HCT116 (cell line): ENCODE data around the gene ZBTB38. TPM values are rescaled to one million over a fixed set of nuclear protein-coding genes. Genes with fewer than 3 reads are reported as not detected.

Source experiments
- ATAC-seq: fragments of 200-7000 bp; cut with Tn5 transposase; 2 replicates; pipeline ENCODE4 v1.9.1; 2020; ENCODE audit warnings: mild to moderate bottlenecking, moderate library complexity
- BruUV-seq: library from RNA; stranded (reverse); fragments of 400-500 nt; replicated peaks from 2 replicates; lab custom pipeline; 2021; lab: Mats Ljungman, UMichigan
- CTCF ChIA-PET: fragments of 300-600 bp; sonication (Branson Sonifier 250); formaldehyde crosslinking; loops from one replicate; lab custom pipeline; 2021; ENCODE audit warnings: antibody characterized with exemption; lab: Charles Lee
- POLR2A ChIA-PET: fragments of 300-600, 350-600 bp; sonication (Branson Sonifier 250); formaldehyde crosslinking; loops from one replicate; lab custom pipeline; 2021; ENCODE audit warnings: antibody characterized with exemption; lab: Charles Lee
- RAD21 ChIA-PET, 2 experiments: fragments of 300-600 bp; sonication (Branson Sonifier 250); formaldehyde crosslinking; loops; one replicate each; lab custom pipeline; 2023; ENCODE audit warnings: low total read pairs in 2 of 2; ENCODE audit not compliant: uncharacterized antibody in 2 of 2, unreplicated experiment in 2 of 2, low non-redundant PET in 1 of 2; lab: Charles Lee
- DNase-seq: peaks from one replicate; pipeline ENCODE4 v3.0.0-alpha.2; 2010; ENCODE audit warnings: low read depth, low spot score
- H2AFZ ChIP-seq: fragments of 200-600 bp; shearing (Covaris generic), sonication (generic); 2 replicates; pipeline ENCODE4 v1.6.1; 2017; ENCODE audit warnings: low read depth, mixed run types, mixed read lengths, antibody characterized with exemption, low read length; ENCODE audit not compliant: poor library complexity, severe bottlenecking
- H3K27ac ChIP-seq: 2 replicates; pipeline ENCODE4 v1.5.1; 2012; ENCODE audit warnings: low read depth, low read length
- H3K27me3 ChIP-seq: fragments of 200-600 bp; sonication (generic); 2 replicates; pipeline ENCODE4 v1.6.1; 2016; ENCODE audit warnings: mixed run types, low read length, mixed read lengths; ENCODE audit not compliant: insufficient read depth
- H3K36me3 ChIP-seq, 2 experiments: fragments of 200-500 bp in 1 of 2; fragments of 200-600 bp in 1 of 2; sonication (Bioruptor generic) in 1 of 2; sonication (generic) in 1 of 2; 2 replicates each; pipeline versions ENCODE4 v1.5.1 to v1.6.1; 2014 to 2016; ENCODE audit warnings: low read length in 2 of 2, inconsistent platforms in 1 of 2, mixed read lengths in 1 of 2, mixed run types in 1 of 2; ENCODE audit not compliant: insufficient read depth in 2 of 2, control insufficient read depth in 1 of 2
- H3K4me1 ChIP-seq, 2 experiments: fragments of 200-600 bp in 1 of 2; sonication (generic) in 1 of 2; 2 replicates each; pipeline versions ENCODE4 v1.5.1 to v1.6.1; 2012 to 2017; ENCODE audit warnings: low read length in 2 of 2, inconsistent platforms in 1 of 2, mild to moderate bottlenecking in 1 of 2, mixed read lengths in 1 of 2, mixed run types in 1 of 2, moderate library complexity in 1 of 2; ENCODE audit not compliant: insufficient read depth in 2 of 2, control insufficient read depth in 1 of 2
- H3K4me2 ChIP-seq: fragments of 200-600 bp; sonication (generic); 2 replicates; pipeline ENCODE4 v1.6.1; 2017; ENCODE audit warnings: mixed run types, low read length, mixed read lengths
- H3K4me3 ChIP-seq, 2 experiments: fragments of 200-600 bp in 1 of 2; sonication (generic) in 1 of 2; replicated peaks in 1 of 2; 2 replicates each; pipeline ENCODE4 v1.5.1; 2011 to 2016; ENCODE audit warnings: low read length in 2 of 2, control low read depth in 1 of 2, low read depth in 1 of 2, mild to moderate bottlenecking in 1 of 2, mixed read lengths in 1 of 2, mixed run types in 1 of 2
- H3K79me2 ChIP-seq: fragments of 200-600 bp; sonication (generic); 2 replicates; pipeline ENCODE4 v1.6.1; 2017; ENCODE audit warnings: mild to moderate bottlenecking, mixed run types, low read length, moderate library complexity, mixed read lengths; ENCODE audit not compliant: insufficient read depth
- H3K9ac ChIP-seq: fragments of 200-600 bp; sonication (generic); 2 replicates; pipeline ENCODE4 v1.6.1; 2016; ENCODE audit warnings: low read length, mixed read lengths
- H3K9me2 ChIP-seq: fragments of 200-600 bp; sonication (generic), shearing (Covaris generic); 2 replicates; pipeline ENCODE4 v1.6.1; 2017; ENCODE audit warnings: mixed run types, mild to moderate bottlenecking, moderate library complexity; ENCODE audit not compliant: insufficient read depth
- H3K9me3 ChIP-seq, 2 experiments: fragments of 200-500 bp in 1 of 2; fragments of 200-600 bp in 1 of 2; sonication (Bioruptor generic) in 1 of 2; sonication (generic) in 1 of 2; 2 replicates each; pipeline ENCODE4 v1.6.1; 2014 to 2017; ENCODE audit warnings: low read length in 2 of 2, mixed read lengths in 2 of 2, inconsistent platforms in 1 of 2, low read depth in 1 of 2, mild to moderate bottlenecking in 1 of 2, mixed run types in 1 of 2, moderate library complexity in 1 of 2; ENCODE audit not compliant: control insufficient read depth in 1 of 2, insufficient read depth in 1 of 2
- H4K20me1 ChIP-seq: fragments of 200-600 bp; sonication (generic), shearing (Covaris generic); 2 replicates; pipeline ENCODE4 v1.6.1; 2017; ENCODE audit warnings: mixed run types, mild to moderate bottlenecking, moderate library complexity; ENCODE audit not compliant: insufficient read depth
- EGR1 ChIP-seq: IDR thresholded peaks from 2 replicates; pipeline ENCODE4 v1.6.1; 2012; ENCODE audit warnings: low read depth
- ELF1 ChIP-seq: IDR thresholded peaks from 2 replicates; pipeline ENCODE4 v1.6.1; 2012; ENCODE audit warnings: low read depth, borderline replicate concordance
- EZH2 ChIP-seq: fragments of 200-600 bp; sonication (generic); IDR thresholded peaks from 2 replicates; pipeline ENCODE4 v1.6.1; 2017; ENCODE audit warnings: antibody characterized with exemption, mixed run types
- EZH2phosphoT487 ChIP-seq: fragments of 200-600 bp; IDR thresholded peaks from 2 replicates; pipeline ENCODE4 v1.6.1; 2018; ENCODE audit warnings: antibody characterized with exemption, borderline replicate concordance
- FOSL1 ChIP-seq: IDR thresholded peaks from 2 replicates; pipeline ENCODE4 v1.6.1; 2012; ENCODE audit warnings: low read depth
- JUND ChIP-seq: IDR thresholded peaks from 2 replicates; pipeline ENCODE4 v1.6.1; 2012
- POLR2AphosphoS5 ChIP-seq: IDR thresholded peaks from 2 replicates; pipeline ENCODE4 v1.6.1; 2011; ENCODE audit warnings: mild to moderate bottlenecking, low read depth, low read length, moderate library complexity
- RAD21 ChIP-seq: IDR thresholded peaks from 2 replicates; pipeline ENCODE4 v1.6.1; 2012; ENCODE audit warnings: low read depth, mild to moderate bottlenecking
- SIN3A ChIP-seq: IDR thresholded peaks from 2 replicates; pipeline ENCODE4 v1.6.1; 2012; ENCODE audit warnings: low read depth
- SP1 ChIP-seq: IDR thresholded peaks from 2 replicates; pipeline ENCODE4 v1.6.1; 2012; ENCODE audit warnings: low read depth
- SRF ChIP-seq: IDR thresholded peaks from 2 replicates; pipeline ENCODE4 v1.6.1; 2012; ENCODE audit warnings: low read depth
- TCF7L2 ChIP-seq: IDR thresholded peaks from 2 replicates; pipeline ENCODE4 v1.7.0; 2011; ENCODE audit warnings: borderline replicate concordance, inconsistent platforms; ENCODE audit not compliant: insufficient read depth, insufficient read length; ENCODE audit errors: extremely low read depth
- YY1 ChIP-seq: IDR thresholded peaks from 2 replicates; pipeline ENCODE4 v1.6.1; 2011; ENCODE audit warnings: low read length, low read depth, moderate library complexity, mild to moderate bottlenecking; ENCODE audit not compliant: insufficient replicate concordance; ENCODE audit errors: extremely low read depth
- ZFX ChIP-seq: fragments of 450-650 bp; IDR thresholded peaks from 2 replicates; pipeline ENCODE4 v1.6.1; 2017
- ZNF274 ChIP-seq: fragments of 200-500 bp; sonication (Bioruptor generic); IDR thresholded peaks from 2 replicates; pipeline ENCODE4 v1.6.1; 2014; ENCODE audit warnings: mild to moderate bottlenecking, low read depth, low read length, inconsistent platforms
- intact Hi-C: fragments of 100-400 bp; cut with micrococcal nuclease; formaldehyde crosslinking; loops from 2 replicates; pipeline ENCODE4 v1.10.0; 2022
- total RNA-seq: library from RNA; stranded (reverse); gene quantifications from one replicate; pipeline ENCODE4 v1.2.1, GENCODE V29; 2021; ENCODE audit not compliant: unreplicated experiment
- TF ChIP-seq, protein P1 (sequence below): IDR thresholded peaks from 2 replicates; pipeline ENCODE4 v1.6.1; 2012; ENCODE audit warnings: low read depth
- TF ChIP-seq, protein P2 (sequence below): IDR thresholded peaks from 2 replicates; pipeline ENCODE4 v1.6.1; 2011; ENCODE audit warnings: mild to moderate bottlenecking, low read length, moderate library complexity; ENCODE audit not compliant: insufficient replicate concordance; ENCODE audit errors: extremely low read depth
- TF ChIP-seq, protein P3 (sequence below): IDR thresholded peaks from 2 replicates; pipeline ENCODE4 v1.6.1; 2012
- TF ChIP-seq, protein P4 (sequence below): IDR thresholded peaks from 2 replicates; pipeline ENCODE4 v1.6.1; 2012

Gene ZBTB38
- total RNA-seq, 1 experiment from 2014 or later, result 33.5 TPM

DNA sequence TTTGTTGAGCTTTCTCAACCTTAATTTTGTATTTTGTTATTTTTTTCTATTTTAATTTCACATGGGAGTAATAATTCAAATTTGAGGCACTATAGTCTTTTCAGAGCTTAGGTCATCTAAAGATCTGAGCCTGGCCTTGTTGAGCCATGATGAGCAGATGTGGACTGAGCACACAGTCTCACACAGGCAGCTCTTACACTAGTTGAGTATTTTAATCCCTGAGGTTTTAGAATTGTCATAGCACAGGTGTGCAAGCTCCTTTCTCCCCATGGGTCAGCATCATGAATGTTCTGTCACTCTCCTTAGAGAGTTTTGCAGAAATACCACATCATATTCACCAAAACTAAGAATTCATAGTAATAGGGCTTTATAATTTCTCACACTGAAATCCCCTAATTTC is 4.9 kb downstream of the ZBTB38 start:
- H3K27me3 ChIP-seq, result no peaks in the 10 kb centered on the region
- H3K9ac ChIP-seq, result no peak overlapping the region
- H3K9me3 ChIP-seq, result no peaks in the 10 kb centered on the region
- ChIA-PET POLR2A (no interaction called here), CTCF (interaction anchor here (1.6 kb wide), 1 partner anchor 79 kb away, joined by 3 read pairs; no protein-coding TSS in a partner anchor), RAD21 (no interaction called here)
- peak overlapping the region; percentile 53; the same call in 1 of the 2 replicates for H3K4me2 ChIP-seq
- H3K36me3 ChIP-seq, result no peaks in the 10 kb centered on the region
- H3K79me2 ChIP-seq, result no peaks in the 10 kb centered on the region
- TF ChIP-seq SRF, result no peak
- TF ChIP-seq TCF7L2, result no peak
- no peak for TF ChIP-seq EGR1
- TF ChIP-seq FOSL1, result no peak
- TF ChIP-seq, protein P1, sequence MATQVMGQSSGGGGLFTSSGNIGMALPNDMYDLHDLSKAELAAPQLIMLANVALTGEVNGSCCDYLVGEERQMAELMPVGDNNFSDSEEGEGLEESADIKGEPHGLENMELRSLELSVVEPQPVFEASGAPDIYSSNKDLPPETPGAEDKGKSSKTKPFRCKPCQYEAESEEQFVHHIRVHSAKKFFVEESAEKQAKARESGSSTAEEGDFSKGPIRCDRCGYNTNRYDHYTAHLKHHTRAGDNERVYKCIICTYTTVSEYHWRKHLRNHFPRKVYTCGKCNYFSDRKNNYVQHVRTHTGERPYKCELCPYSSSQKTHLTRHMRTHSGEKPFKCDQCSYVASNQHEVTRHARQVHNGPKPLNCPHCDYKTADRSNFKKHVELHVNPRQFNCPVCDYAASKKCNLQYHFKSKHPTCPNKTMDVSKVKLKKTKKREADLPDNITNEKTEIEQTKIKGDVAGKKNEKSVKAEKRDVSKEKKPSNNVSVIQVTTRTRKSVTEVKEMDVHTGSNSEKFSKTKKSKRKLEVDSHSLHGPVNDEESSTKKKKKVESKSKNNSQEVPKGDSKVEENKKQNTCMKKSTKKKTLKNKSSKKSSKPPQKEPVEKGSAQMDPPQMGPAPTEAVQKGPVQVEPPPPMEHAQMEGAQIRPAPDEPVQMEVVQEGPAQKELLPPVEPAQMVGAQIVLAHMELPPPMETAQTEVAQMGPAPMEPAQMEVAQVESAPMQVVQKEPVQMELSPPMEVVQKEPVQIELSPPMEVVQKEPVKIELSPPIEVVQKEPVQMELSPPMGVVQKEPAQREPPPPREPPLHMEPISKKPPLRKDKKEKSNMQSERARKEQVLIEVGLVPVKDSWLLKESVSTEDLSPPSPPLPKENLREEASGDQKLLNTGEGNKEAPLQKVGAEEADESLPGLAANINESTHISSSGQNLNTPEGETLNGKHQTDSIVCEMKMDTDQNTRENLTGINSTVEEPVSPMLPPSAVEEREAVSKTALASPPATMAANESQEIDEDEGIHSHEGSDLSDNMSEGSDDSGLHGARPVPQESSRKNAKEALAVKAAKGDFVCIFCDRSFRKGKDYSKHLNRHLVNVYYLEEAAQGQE, result no peak
- no peak for TF ChIP-seq ZNF274
- no peak for TF ChIP-seq SIN3A
- no peak for TF ChIP-seq SP1
- TF ChIP-seq ELF1, result no peak
- TF ChIP-seq, protein P2, sequence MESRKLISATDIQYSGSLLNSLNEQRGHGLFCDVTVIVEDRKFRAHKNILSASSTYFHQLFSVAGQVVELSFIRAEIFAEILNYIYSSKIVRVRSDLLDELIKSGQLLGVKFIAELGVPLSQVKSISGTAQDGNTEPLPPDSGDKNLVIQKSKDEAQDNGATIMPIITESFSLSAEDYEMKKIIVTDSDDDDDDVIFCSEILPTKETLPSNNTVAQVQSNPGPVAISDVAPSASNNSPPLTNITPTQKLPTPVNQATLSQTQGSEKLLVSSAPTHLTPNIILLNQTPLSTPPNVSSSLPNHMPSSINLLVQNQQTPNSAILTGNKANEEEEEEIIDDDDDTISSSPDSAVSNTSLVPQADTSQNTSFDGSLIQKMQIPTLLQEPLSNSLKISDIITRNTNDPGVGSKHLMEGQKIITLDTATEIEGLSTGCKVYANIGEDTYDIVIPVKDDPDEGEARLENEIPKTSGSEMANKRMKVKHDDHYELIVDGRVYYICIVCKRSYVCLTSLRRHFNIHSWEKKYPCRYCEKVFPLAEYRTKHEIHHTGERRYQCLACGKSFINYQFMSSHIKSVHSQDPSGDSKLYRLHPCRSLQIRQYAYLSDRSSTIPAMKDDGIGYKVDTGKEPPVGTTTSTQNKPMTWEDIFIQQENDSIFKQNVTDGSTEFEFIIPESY, result no peak
- TF ChIP-seq JUND, result no peak
- TF ChIP-seq RAD21, result no peak
- TF ChIP-seq EZH2phosphoT487, result no peak
- TF ChIP-seq, protein P3, sequence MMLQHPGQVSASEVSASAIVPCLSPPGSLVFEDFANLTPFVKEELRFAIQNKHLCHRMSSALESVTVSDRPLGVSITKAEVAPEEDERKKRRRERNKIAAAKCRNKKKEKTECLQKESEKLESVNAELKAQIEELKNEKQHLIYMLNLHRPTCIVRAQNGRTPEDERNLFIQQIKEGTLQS, result no peak
- no peak for TF ChIP-seq YY1
- no peak for TF ChIP-seq POLR2AphosphoS5
- TF ChIP-seq EZH2, result no peak
- TF ChIP-seq ZFX, result no peak
- TF ChIP-seq, protein P4, sequence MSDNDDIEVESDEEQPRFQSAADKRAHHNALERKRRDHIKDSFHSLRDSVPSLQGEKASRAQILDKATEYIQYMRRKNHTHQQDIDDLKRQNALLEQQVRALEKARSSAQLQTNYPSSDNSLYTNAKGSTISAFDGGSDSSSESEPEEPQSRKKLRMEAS, result no peak
- H2AFZ ChIP-seq, result no peak overlapping the region
- ATAC-seq, result no peak
- no peaks in the 10 kb centered on the region for H4K20me1 ChIP-seq
- H3K27ac ChIP-seq, result no peak overlapping the region
- H3K4me1 ChIP-seq, result peaks cover 22 to 37% of the 10 kb centered on the region in 2 experiments
- H3K4me3 ChIP-seq, result no peak overlapping the region
- no peak for DNase-seq
- H3K9me2 ChIP-seq, result no peaks in the 10 kb centered on the region
- intact Hi-C loops, result no loop called here
- BruUV-seq, result no TSS peak
